ENCODE measurements around the gene CAMSAP2.

The CAMSAP2 gene

GRCh38 chr1:200857804-200858203 lies 119.1 kb downstream of the CAMSAP2 start:
- Histone ChIP-seq H3K4me1 (ENCODE audit: insufficient read depth, low read length, poor library complexity, severe bottlenecking) (peaks cover 66% of the 10 kb centered on the region), H4K20me1 (ENCODE audit: insufficient read depth, low read length, poor library complexity, severe bottlenecking) (no peaks in the 10 kb centered on the region), H3K4me2 (ENCODE audit: low read depth, low read length, poor library complexity, severe bottlenecking) (peak overlapping the region; percentile 59), H3F3A (ENCODE audit: low read depth) (no peaks in the 10 kb centered on the region; the same call in 1 of the 2 replicates), H3K4me3 (ENCODE audit: low read length, poor library complexity, severe bottlenecking) (peak overlapping the region; percentile 35), H3K9me3 (ENCODE audit: insufficient read depth, low read depth, low read length) (no peaks in the 10 kb centered on the region), H3K36me3 (ENCODE audit: insufficient read depth, low read length) (no peaks in the 10 kb centered on the region), H3K9ac (ENCODE audit: low read depth, low read length, poor library complexity, severe bottlenecking) (peak overlapping the region; percentile 44), H3K27me3 (ENCODE audit: insufficient read depth, low read length, poor library complexity, severe bottlenecking) (no peaks in the 10 kb centered on the region), H3K9me2 (replicated peaks; ENCODE audit: low read depth, low read length) (no peaks in the 10 kb centered on the region), H2AFZ (ENCODE audit: low read length) (no peak overlapping the region; the same call in 1 of the 2 replicates), H3K79me2 (ENCODE audit: insufficient read depth, low read length) (no peaks in the 10 kb centered on the region)
- TF ChIP-seq CTCF (conservative IDR thresholded peaks at IDR 0.05; ENCODE audit: low read length) (no peak), EZH2phosphoT487 (IDR thresholded peaks at IDR 0.05; ENCODE audit: borderline replicate concordance) (no peak)

GRCh38 chr1:200861937-200862647 lies 123.4 kb downstream of the CAMSAP2 start:
- no peak overlapping the region for H2AFZ ChIP-seq (ENCODE audit: low read length)
- H3K9me3 ChIP-seq (ENCODE audit: insufficient read depth, low read depth, low read length) = no peaks in the 10 kb centered on the region
- H3K27me3 ChIP-seq (ENCODE audit: insufficient read depth, low read length, poor library complexity, severe bottlenecking) = no peaks in the 10 kb centered on the region
- H3K36me3 ChIP-seq (ENCODE audit: insufficient read depth, low read length) = no peaks in the 10 kb centered on the region
- no peak for TF ChIP-seq EZH2phosphoT487 (IDR thresholded peaks at IDR 0.05; ENCODE audit: borderline replicate concordance)
- TF ChIP-seq CTCF (conservative IDR thresholded peaks at IDR 0.05; ENCODE audit: low read length) = no peak
- no peak overlapping the region for H3K4me3 ChIP-seq (ENCODE audit: low read length, poor library complexity, severe bottlenecking)
- no peaks in the 10 kb centered on the region for H3K79me2 ChIP-seq (ENCODE audit: insufficient read depth, low read length)
- H3K9me2 ChIP-seq (replicated peaks; ENCODE audit: low read depth, low read length) = no peaks in the 10 kb centered on the region
- H3K4me2 ChIP-seq (ENCODE audit: low read depth, low read length, poor library complexity, severe bottlenecking) = peak overlapping the region; percentile 23
- no peaks in the 10 kb centered on the region for H4K20me1 ChIP-seq (ENCODE audit: insufficient read depth, low read length, poor library complexity, severe bottlenecking)
- peaks cover 12% of the 10 kb centered on the region; the same call in 1 of the 2 replicates for H3F3A ChIP-seq (ENCODE audit: low read depth)
- H3K9ac ChIP-seq (ENCODE audit: low read depth, low read length, poor library complexity, severe bottlenecking) = no peak overlapping the region
- peaks cover 91% of the 10 kb centered on the region for H3K4me1 ChIP-seq (ENCODE audit: insufficient read depth, low read length, poor library complexity, severe bottlenecking)

- TF ChIP-seq EZH2phosphoT487 (IDR thresholded peaks at IDR 0.05; ENCODE audit: borderline replicate concordance) = no peak
- TF ChIP-seq CTCF (conservative IDR thresholded peaks at IDR 0.05; ENCODE audit: low read length) = no peak
- no peak overlapping the region for H3K9ac ChIP-seq (ENCODE audit: low read depth, low read length, poor library complexity, severe bottlenecking)
- no peak overlapping the region for H2AFZ ChIP-seq (ENCODE audit: low read length)
- H3K79me2 ChIP-seq (ENCODE audit: insufficient read depth, low read length) = no peaks in the 10 kb centered on the region
- H4K20me1 ChIP-seq (ENCODE audit: insufficient read depth, low read length, poor library complexity, severe bottlenecking) = no peaks in the 10 kb centered on the region
- no peaks in the 10 kb centered on the region for H3K9me3 ChIP-seq (ENCODE audit: insufficient read depth, low read depth, low read length)
- peaks cover 91% of the 10 kb centered on the region for H3K4me1 ChIP-seq (ENCODE audit: insufficient read depth, low read length, poor library complexity, severe bottlenecking)
- no peaks in the 10 kb centered on the region for H3K27me3 ChIP-seq (ENCODE audit: insufficient read depth, low read length, poor library complexity, severe bottlenecking)
- H3K9me2 ChIP-seq (replicated peaks; ENCODE audit: low read depth, low read length) = no peaks in the 10 kb centered on the region
- H3K36me3 ChIP-seq (ENCODE audit: insufficient read depth, low read length) = no peaks in the 10 kb centered on the region
- H3K4me3 ChIP-seq (ENCODE audit: low read length, poor library complexity, severe bottlenecking) = no peak overlapping the region
- H3F3A ChIP-seq (ENCODE audit: low read depth) = peaks cover 12% of the 10 kb centered on the region; the same call in 1 of the 2 replicates
- H3K4me2 ChIP-seq (ENCODE audit: low read depth, low read length, poor library complexity, severe bottlenecking) = no peak overlapping the region
Measured at GRCh38 chr1:200862713-200863415, 124.2 kb downstream of the CAMSAP2 start.

Measured in Loucy (cell line).